ENCODE measurements around the gene RFX4.
"Not testable (repeated sequence)": the region's sequence is repeated elsewhere in the genome, so short reads cannot be mapped to it uniquely, and the experiment has no call there.

RFX4 gene

DNA sequence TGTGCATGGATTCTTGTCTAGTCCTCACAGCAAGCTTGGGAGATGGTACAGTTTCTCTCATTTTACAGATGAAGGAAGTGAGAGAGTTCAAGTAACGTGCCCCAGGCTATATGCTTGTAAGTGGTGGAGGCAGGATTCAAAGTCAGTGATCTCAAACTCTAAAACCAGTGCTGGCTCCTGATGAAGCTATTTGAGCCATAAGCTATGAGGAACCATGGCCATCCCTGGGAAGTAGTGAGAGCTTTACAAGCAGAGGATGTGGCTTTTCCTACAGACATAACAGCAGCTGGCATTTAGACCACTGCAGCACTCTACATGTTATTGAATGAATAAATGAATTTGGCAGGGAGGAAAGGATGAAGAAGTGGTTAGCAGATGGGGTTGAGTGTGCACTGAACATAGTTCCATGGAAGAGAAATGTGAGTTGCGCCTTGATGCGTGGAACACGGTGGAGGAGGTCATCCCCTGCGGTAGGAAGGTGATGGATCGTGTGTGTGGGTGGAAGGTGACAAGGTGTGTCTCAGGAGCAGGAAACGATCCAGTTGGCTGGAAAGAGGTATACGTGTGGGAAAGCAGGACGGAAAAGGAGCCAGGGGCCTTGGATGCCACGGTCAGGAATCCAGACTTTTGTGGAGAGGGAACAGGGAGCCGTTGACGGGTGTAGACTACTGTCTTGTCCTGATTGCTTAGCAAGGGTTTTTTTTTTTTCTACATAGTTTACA is 65.2 kb downstream of the RFX4 start:
- no peak for DNase-seq

DNA sequence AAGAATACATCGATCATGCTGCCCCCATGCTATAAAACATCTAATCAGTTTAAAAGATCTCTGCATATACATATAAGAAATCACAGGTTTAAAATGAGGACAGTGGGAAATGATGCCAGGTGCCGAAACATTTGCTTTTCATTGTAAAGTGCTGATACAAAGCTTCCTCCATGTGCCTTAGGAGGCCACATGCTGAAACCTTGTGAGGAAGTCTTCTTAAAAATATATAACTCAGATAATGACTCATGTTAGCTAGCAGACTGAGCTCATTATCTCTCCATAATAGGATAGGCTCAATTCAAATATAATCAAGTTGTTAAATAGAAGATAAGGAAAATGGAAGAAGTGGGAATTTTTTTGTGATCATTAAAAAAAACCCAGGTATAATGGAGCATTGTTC is 65.9 kb downstream of the RFX4 start:
- DNase-seq: no peak

DNA sequence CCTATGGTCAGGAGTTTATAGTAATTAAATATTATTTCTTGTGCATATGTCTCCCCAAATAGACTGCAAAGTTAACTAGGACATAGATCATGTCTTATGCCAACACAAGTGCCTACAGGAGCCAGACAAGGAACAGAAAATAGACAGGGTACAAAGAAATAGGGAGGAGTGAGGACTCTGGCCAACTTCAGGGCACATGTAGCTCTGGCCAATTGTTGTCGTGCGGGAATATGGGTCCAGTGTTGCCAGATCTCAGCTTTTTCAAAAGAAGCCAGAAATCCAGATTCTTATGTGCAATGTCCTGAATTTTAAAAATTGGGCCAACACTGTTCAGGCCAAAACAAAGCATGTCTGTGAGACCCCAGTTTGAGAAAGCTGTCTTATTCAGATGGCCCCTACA is 68.7 kb downstream of the RFX4 start:
- DNase-seq: no peak

DNA sequence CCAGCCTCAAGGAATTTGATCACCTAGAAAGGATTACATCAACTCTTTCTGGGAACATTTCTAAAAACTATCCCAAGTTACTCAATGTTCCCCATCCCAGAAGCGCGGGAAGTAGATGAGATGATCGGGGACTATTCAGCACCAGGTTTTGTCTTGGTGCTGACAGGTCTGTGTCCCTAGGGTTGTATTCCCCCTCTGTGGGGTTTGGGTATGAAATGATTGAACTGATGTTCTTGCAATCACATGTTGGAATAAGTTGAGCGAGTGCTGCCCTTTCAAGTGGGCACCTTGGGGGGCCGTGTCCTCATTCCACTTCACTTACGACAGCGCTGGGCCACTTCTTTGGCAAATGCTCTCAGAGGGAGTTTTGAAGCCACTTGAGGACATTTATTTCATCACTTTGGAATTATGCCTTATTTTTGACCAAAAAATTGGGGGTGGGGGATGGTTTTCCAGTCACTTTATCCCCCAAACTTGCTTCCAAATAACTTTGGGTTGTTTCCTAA is 69.8 kb downstream of the RFX4 start:
- DNase-seq: no peak

DNA sequence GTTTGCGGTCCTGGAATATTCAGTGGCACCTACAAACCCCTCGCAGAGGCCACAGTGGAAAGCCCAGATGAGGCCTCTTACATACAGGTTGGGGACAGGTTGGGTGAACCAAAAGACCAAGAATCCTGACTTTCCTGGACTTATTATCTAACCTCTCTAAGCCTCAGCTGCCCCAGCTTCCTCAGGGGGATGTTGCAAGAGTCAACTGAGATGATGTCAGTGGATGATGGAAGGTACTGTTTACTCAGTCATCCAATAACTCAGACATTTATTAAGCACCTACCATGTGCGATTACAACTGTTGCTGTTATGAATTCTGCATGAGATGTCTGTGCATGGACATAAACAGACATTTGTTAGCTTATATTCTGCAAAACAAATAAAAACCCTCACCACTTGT is 72.8 kb downstream of the RFX4 start:
- DNase-seq: no peak

DNA sequence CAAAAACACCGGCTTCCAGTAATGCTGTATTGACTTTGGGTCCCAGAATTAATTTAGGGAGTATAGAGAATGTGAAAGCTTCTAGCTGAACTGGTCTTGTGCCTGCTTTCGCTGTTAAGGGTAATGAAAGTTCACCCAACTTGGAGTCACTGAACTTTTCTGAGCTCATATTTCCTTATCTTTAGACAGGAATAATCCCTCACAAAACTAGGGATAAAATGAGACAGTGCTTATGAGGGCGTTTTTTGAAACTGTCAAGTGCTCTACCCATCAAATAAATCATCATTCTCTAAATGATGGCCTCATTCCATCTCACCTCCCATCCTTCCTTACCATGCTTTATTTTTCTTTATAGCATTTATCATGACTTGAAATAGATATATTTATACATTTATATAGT is 74.7 kb downstream of the RFX4 start:
- no peak for DNase-seq

DNA sequence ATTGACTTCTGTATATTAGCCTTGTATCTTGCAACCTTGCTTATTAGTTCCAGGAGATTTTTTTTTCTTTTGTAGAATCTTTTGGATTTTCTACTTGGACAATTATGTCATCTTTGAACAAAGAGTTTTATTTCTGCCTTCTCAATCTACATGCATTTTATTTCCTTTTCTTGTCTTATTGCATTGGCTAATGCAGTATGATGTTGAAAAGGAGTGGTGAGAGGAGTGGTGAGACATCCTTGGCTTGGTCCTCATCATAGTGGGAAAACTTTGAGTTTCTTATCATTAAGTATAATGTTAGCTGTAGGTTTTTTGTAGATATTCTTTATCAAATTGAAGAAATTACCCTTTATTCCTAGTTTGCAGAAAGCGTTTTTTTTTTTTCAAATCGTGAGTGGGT is 80.6 kb downstream of the RFX4 start:
- no peak for DNase-seq

DNA sequence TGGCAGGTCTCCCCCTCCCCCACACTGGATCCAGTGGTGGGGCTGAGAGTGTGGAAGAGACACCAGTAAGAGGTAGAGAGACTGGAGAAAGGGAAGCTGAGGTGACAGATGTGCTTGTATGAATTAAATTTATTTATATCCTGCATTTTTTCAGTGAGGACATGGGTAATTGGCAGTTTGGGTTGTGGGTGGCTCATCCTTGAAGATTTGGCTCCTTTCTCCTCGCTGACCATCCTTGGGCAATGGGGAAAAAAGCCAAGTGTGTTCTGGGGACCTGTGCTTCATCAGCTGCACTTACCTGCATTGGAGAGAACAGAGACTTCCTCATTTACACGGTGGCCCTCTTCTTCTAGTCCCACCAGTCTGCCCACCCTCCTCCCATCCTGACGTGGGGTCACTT is 86.4 kb downstream of the RFX4 start:
- DNase-seq: no peak

DNA sequence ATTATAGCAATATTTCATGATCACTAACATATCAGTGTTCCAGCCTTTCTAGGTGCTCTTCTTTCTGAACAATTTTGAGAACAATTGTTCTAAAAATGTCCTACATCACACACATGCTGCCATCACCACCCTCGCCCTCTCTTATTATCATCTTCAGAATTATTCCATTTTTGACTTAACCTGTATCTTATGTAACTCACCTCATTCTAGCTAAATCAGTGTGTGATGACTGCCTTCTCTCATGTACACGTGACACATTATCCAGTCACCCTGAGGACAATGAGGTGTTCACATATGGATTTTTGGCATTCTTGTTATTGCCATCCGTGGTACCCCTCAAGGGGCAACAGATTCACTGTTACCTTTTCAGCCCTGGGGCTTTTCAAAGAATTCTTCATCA is 87.3 kb downstream of the RFX4 start:
- no peak for DNase-seq

DNA sequence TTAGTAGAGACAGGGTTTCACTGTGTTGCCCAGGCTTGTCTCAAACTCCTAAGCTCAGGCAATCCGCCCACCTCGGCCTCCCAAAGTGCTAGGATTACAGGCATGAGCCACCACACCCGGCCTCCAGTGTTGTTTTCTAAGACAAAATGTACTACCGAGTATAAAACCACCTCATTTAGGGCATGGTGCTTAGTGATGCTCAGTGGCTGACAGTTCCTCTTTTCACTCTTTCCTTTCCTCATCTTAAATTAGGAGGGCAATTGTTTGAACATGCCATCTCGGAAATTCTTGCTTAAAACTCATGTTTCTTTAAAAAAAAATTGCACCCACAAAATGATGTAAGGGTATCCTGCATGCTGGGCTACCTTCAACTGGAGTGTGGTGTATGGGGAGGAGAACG is 89.0 kb downstream of the RFX4 start:
- no peak for DNase-seq

DNA sequence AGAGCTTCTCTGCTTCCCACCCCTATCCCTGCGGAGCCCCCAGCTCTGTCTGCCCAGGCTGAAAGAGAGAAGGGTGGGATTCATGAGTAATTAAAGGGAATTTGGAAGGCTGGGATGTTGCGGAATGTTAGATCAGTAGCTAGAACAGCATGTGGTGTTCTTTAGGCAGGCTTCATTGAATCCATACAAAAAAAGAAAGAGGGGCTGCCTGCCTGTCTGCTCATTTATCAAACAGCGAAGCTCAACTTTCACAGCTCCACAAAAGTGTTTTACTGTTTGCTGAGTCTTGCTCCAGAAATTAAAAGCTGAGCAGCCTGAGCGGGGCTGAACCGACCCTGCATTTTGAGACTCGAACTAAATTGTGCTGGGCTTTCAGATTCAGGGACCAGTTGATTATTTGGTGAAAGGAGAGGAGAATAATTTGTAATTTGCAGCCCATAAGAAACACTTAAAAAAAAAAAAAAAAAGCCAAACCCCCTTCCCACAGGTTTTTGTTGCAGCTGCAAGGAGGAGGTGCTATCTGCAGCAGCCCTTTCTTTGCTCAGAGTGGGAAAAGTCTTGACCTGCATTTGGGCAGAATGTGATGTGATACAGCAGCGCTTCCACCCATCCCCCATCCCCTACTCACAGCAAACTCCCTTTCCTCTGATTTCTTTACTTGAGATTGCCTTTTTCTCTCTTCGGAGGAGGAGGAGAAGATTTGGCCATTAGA is 89.7 kb downstream of the RFX4 start:
- DNase-seq: no peak

DNA sequence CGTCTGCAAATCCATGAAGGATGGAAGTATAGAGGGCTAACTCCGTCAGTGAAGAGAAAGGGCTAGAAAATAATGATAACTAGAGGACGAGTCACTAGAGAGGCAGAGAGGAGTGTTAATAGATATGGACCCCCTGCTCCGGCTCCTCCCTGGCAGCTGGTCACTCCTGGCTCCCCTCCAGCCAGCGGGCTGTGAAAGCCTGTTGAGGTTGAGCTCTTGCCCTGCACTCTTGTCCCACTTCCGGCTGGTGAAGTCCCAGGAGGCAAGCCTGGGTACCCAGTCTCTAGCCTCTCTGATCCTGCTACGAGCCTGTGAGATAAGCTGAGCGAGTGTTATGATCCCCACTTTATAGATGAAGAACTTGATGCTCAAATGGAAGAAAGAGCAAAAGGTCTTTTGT is 90.3 kb downstream of the RFX4 start:
- DNase-seq: no peak

DNA sequence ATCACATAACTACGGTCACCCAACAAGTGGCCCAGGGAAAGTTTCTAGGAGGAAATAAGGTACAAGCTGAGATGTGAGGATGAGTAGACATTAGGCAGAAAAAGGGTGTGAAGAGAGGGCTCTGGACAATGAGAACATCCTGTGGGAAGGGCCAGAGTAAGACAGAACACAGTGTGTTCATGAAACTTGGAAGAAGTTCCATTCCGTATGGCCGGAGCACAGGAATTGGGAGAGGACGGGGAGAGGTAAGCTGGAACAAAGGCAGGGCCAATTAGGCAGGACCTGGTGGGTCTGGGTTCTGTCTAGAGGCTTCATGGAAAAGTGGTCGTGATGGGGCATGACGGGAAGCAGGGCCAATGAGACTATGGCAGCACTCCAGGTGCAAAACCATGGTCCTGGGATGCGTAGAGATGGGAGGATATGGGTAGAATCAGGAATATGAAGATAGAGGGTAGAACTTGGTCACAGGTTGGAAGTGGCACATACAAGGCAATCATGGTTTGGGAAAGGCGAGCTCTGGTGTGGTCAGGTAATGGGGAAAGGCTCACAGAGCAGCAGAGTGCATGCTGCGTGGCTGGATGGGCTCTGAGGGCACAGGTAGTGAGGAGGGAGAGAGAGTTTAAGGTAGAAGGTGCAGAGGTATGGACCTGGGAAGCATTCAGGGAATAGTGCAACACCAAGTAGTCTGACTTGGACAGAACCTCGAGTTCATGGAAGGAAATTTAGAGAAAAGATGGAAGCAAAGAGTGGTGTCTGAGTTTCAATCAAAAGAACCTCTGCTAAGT is 93.0 kb downstream of the RFX4 start:
- no peak for DNase-seq

DNA sequence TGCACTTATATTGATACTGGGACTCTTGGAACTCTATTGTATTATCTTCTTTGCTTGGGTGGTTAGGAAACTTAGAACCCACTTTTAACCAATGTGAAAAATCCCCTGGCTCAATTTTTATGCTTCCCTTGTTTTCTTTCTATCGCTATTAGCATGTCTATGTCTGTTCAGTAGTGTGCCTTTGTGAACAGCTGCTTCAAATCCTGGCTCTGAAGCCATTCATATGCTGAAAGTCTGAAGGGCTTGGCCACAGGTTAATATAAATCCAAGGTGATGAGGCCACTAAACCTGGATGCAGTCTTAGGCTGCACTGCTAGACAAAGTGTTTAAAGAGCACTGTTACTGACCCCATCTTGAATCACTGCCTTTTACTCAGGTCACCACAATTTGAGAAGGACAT is 96.8 kb downstream of the RFX4 start:
- no peak for DNase-seq

DNA sequence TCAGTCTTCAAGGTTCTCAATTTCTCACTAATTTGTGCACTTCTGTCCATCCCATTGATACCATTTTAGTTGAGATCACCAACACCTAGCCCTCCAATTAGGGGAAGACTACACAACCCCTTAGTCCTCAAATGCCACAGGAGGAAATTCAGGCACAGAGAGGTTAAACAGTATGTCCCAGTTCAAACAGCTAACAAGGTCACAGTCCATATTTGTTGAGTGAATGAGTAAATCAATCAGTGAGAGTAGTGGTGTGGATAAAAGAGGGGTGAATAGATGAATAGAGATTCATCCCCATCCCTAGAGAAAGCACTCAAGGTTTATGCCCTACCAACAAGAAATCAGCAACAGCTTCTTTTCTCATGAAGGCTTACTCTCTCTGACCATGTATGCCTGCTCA is 97.5 kb downstream of the RFX4 start:
- no peak for DNase-seq

DNA sequence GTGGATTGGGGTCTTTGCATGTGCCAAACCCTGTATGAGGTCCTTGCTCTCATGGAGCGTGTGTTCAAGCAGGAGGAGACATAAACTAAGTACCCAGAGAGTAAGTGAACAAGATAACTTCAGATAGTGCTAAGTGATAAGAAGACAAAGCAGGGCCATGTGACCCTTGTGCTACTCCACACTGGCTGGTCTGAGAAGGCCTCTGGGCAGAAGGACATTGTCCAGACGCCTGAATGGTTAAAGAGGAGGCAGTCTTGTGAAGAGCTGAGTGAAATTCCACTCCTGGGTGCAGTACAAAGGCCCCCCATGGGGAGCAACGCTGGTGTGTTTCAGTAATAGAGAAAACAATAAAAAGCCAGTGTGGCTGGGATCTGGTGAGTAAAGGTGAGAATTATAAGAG is 98.4 kb downstream of the RFX4 start:
- no peak for DNase-seq

DNA sequence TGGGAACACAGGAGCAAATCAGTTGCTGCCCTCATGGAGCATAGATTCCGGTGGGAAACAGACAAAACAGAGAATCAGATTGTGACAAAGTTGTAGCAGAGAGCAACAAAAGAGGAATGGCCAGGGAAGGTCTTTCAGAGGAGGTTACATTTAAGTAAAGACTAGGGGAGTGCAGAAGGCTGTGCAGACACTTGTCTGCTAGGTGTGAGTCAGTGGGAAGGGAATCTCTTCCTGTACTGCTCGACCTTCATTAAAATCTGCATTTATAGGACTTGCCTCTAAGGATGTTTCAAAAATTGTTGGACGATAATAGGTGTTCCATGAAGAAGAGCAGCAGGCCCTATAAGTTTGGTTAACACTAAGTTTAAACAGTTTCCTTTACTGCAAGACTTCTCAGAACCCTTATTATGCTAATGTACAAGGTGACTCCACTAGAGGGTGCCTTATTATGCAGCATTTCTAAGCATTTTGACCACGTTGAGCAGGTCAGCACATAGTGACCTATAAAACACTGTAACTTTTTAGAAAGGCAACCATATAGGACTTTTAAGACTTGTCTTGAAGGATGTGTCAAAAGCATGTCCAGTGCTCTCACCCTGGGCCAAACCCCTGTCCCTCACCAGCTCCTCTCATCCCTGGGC is 99.9 kb downstream of the RFX4 start:
- no peak for DNase-seq

DNA sequence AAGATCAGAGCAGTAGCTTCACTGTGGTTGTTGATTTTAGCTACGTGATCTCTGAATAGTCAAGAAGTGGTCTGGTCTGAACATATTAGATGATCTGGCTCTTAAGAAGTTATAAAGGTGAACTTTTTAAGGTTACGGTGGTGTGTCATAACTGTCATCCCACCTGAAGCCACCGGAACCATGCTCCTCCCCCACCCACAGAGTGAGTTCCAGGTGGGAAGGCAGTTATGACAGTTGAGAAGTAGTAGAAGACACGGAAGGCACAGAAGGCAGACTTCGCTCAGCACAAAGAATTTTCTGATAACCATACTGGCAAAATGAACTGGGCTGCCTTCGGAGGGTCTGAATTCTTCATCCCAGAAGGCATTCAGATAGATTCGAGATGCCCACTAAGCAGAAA is 101.7 kb downstream of the RFX4 start:
- no peak for DNase-seq

DNA sequence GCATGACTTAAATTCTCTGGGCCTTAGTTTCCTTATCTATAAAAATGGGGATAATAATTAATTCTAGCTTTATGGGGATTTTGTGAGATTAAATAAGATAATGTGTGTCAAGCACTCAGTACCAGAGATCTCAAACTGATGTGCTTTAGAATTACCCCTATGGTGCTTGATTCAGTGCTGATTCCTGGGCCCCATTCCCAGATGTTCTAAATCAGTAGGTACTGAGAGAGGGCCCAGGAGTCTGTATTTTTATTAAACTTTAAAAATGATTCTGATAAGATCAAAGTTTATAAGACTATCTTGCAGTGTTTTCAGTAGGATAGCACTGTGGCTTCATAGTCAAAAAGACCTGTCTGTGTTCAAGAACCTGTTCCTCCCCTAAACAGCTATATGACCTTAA is 102.6 kb downstream of the RFX4 start:
- no peak for DNase-seq

DNA sequence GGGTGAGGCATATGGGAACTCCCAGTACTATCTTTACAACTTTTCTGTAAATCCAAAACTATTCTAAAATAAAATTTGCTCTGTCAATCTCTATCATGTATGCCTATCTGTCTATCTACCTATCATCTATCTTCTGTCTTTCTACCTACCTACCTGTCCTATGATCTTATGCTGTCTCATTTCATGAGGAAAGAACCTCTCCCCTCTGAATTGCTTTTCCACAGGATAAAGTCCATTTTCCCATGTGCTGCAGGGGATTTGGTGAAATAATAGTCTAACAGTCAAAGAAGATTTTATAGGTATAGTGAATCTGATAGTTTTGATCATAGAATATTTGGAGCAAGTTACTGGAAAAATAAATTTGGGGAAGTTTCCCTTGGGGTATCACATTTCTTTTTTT is 104.9 kb downstream of the RFX4 start:
- DNase-seq: no peak

DNA sequence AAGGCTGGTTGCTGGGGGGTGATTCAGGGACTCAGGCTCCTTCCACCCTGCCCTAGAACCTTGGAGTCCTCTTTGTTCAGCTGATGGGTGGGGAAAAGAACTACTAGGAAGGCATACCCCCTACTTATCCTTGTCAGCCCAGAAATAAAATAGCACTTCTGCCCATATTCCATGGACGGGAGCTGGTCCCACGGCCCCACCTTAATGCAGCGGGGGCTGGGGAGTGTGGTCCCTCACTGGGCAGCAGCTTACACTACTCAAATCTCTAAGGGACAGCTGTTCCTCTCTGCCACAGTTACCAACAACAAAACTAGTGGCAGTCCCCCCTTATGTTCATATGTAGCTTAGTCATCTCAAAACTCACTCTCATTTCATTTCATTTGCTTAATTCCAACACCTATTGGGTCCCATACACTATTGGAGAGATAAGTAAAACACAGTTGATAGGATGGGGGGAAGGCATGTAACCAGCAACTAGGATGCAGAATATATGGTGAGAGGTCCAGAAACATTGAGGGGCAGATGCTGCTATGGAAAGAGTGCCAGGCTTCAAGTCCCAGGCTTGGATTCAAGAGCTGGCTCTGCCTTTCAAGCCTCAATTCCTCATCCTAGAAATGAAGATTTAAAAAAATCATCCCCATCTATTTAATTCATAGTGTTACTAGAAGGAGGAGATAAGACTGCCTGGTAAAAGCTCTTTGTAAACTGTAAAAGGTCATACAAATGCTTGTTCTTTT is 107.9 kb downstream of the RFX4 start:
- DNase-seq: no peak

DNA sequence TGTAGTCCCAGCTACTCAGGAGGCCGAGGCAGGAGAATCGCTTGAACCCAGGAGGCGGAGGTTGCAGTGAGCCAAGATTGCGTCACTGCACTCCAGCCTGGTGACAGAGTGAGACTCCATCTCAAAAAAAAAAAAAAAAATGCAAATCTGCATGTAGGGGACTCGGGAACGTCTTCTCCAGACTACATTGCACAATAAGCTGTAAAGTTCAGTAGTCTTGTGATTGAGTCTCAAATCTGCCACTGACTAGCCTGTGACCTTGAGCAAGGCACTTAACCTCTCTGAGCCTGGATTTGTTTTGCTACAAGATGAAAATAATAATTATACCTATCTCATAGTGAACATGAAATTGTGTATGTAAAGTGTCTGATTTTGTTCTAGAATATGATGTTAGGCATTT is 109.2 kb downstream of the RFX4 start:
- not testable (repeated sequence) for DNase-seq
